Measurements from ENCODE around the gene RNF220.

The RNF220 gene

GRCh38 chr1:44388551-44388950 is 16.5 kb upstream of the RNF220 start:
- CTCF ChIA-PET = interaction anchor here (1.2 to 1.3 kb wide), 2 partner anchors 10 to 14 kb away, joined by 3 to 7 read pairs; no protein-coding TSS in a partner anchor
- WGBS (ENCODE audit: insufficient coverage) = 85% methylated on average over 2 of the region's 2 CpGs

GRCh38 chr1:44389437-44389836 is 15.6 kb upstream of the RNF220 start:
- H3K27ac ChIP-seq (ENCODE audit: insufficient read depth in 1 of 2, low read depth in 1 of 2, low read length in 2 of 2, poor library complexity in 1 of 2, severe bottlenecking in 2 of 2) = no peak overlapping the region
- H3K27me3 ChIP-seq (replicated peaks in 2 of 5; ENCODE audit: control insufficient read depth in 4 of 5, insufficient read depth in 5 of 5, low read length in 4 of 5) = no peaks in the 10 kb centered on the region
- H3K4me1 ChIP-seq (ENCODE audit: control extremely low read depth in 1 of 4, control insufficient read depth in 4 of 4, insufficient read depth in 4 of 4, low read length in 3 of 4) = no peaks in the 10 kb centered on the region
- no peaks in the 10 kb centered on the region for H3K9me3 ChIP-seq (ENCODE audit: control extremely low read depth in 1 of 5, control insufficient read depth in 4 of 5, insufficient read depth in 2 of 5, low read depth in 1 of 5, low read length in 4 of 5)
- ChIA-PET POLR2A (no interaction called here), CTCF (interaction anchor here (1.0 to 3.2 kb wide), 4 partner anchors 11 to 171 kb away, joined by 3 to 32 read pairs (median 4); no protein-coding TSS in a partner anchor)
- H3K36me3 ChIP-seq (ENCODE audit: control insufficient read depth in 4 of 4, insufficient read depth in 4 of 4, low read length in 3 of 4) = no peaks in the 10 kb centered on the region
- DNase-seq = no peak
- no peak overlapping the region for H3K4me3 ChIP-seq (ENCODE audit: control insufficient read depth in 1 of 7, extremely low read depth in 1 of 7, insufficient read depth in 4 of 7, low read depth in 2 of 7, low read length in 6 of 7)
- 65% methylated on average over 1 of the region's 1 CpG for WGBS (ENCODE audit: insufficient coverage)

More at GRCh38 chr1:44388551-44388950, 16.5 kb upstream of the RNF220 start:
- H3K4me1 ChIP-seq (ENCODE audit: control extremely low read depth in 1 of 4, control insufficient read depth in 4 of 4, insufficient read depth in 4 of 4, low read length in 3 of 4) = no peaks in the 10 kb centered on the region
- no peak overlapping the region for H3K27ac ChIP-seq (ENCODE audit: insufficient read depth in 1 of 2, low read depth in 1 of 2, low read length in 2 of 2, poor library complexity in 1 of 2, severe bottlenecking in 2 of 2)
- no peak for DNase-seq
- H3K27me3 ChIP-seq (replicated peaks in 2 of 5; ENCODE audit: control insufficient read depth in 4 of 5, insufficient read depth in 5 of 5, low read length in 4 of 5) = peaks cover 0 to 1% (median 0%) of the 10 kb centered on the region in 5 experiments
- no peaks in the 10 kb centered on the region for H3K9me3 ChIP-seq (ENCODE audit: control extremely low read depth in 1 of 5, control insufficient read depth in 4 of 5, insufficient read depth in 2 of 5, low read depth in 1 of 5, low read length in 4 of 5)
- no peaks in the 10 kb centered on the region for H3K36me3 ChIP-seq (ENCODE audit: control insufficient read depth in 4 of 4, insufficient read depth in 4 of 4, low read length in 3 of 4)
- POLR2A ChIA-PET = no interaction called here
- H3K4me3 ChIP-seq (ENCODE audit: control insufficient read depth in 1 of 7, extremely low read depth in 1 of 7, insufficient read depth in 4 of 7, low read depth in 2 of 7, low read length in 6 of 7) = no peak overlapping the region

- Histone ChIP-seq H3K27me3 (replicated peaks in 2 of 5; ENCODE audit: control insufficient read depth in 4 of 5, insufficient read depth in 5 of 5, low read length in 4 of 5) (no peaks in the 10 kb centered on the region), H3K9me3 (ENCODE audit: control extremely low read depth in 1 of 5, control insufficient read depth in 4 of 5, insufficient read depth in 2 of 5, low read depth in 1 of 5, low read length in 4 of 5) (no peaks in the 10 kb centered on the region), H3K4me1 (ENCODE audit: control extremely low read depth in 1 of 4, control insufficient read depth in 4 of 4, insufficient read depth in 4 of 4, low read length in 3 of 4) (no peaks in the 10 kb centered on the region), H3K36me3 (ENCODE audit: control insufficient read depth in 4 of 4, insufficient read depth in 4 of 4, low read length in 3 of 4) (no peaks in the 10 kb centered on the region), H3K27ac (ENCODE audit: insufficient read depth in 1 of 2, low read depth in 1 of 2, low read length in 2 of 2, poor library complexity in 1 of 2, severe bottlenecking in 2 of 2) (no peak overlapping the region), H3K4me3 (ENCODE audit: control insufficient read depth in 1 of 7, extremely low read depth in 1 of 7, insufficient read depth in 4 of 7, low read depth in 2 of 7, low read length in 6 of 7) (no peak overlapping the region)
- WGBS (ENCODE audit: insufficient coverage) = 87% methylated on average over 1 of the region's 1 CpG
- ChIA-PET POLR2A (interaction anchor here (1.1 kb wide), 1 partner anchor 14 kb away, joined by 4 read pairs; the partner anchor contains the start of gene RNF220), CTCF (interaction anchor here (1.0 to 3.2 kb wide), 2 partner anchors 12 to 25 kb away, joined by 4 to 32 read pairs; no protein-coding TSS in a partner anchor)
- no peak for DNase-seq
Observed at GRCh38 chr1:44390277-44390676, 14.8 kb upstream of the RNF220 start.

- Histone ChIP-seq H3K4me1 (ENCODE audit: control extremely low read depth in 1 of 4, control insufficient read depth in 4 of 4, insufficient read depth in 4 of 4, low read length in 3 of 4) (peaks cover 3 to 12% (median 6%) of the 10 kb centered on the region in 4 experiments), H3K4me3 (ENCODE audit: control insufficient read depth in 1 of 7, extremely low read depth in 1 of 7, insufficient read depth in 4 of 7, low read depth in 2 of 7, low read length in 6 of 7) (no peak overlapping the region), H3K9me3 (ENCODE audit: control extremely low read depth in 1 of 5, control insufficient read depth in 4 of 5, insufficient read depth in 2 of 5, low read depth in 1 of 5, low read length in 4 of 5) (no peaks in the 10 kb centered on the region), H3K27ac (ENCODE audit: insufficient read depth in 1 of 2, low read depth in 1 of 2, low read length in 2 of 2, poor library complexity in 1 of 2, severe bottlenecking in 2 of 2) (no peak overlapping the region), H3K27me3 (replicated peaks in 2 of 5; ENCODE audit: control insufficient read depth in 4 of 5, insufficient read depth in 5 of 5, low read length in 4 of 5) (no peaks in the 10 kb centered on the region), H3K36me3 (ENCODE audit: control insufficient read depth in 4 of 4, insufficient read depth in 4 of 4, low read length in 3 of 4) (no peaks in the 10 kb centered on the region)
- ChIA-PET CTCF (interaction anchor here (1.0 to 1.6 kb wide), 4 partner anchors 20 to 23 kb away, joined by 3 to 7 read pairs (median 4); no protein-coding TSS in a partner anchor), POLR2A (no interaction called here)
- WGBS (ENCODE audit: insufficient coverage) = 84% methylated on average over 5 of the region's 12 CpGs
- no peak for DNase-seq
Observed at GRCh38 chr1:44401256-44402228, 3.5 kb upstream of the RNF220 start.

- 0% methylated on average over 36 of the region's 66 CpGs for WGBS (ENCODE audit: insufficient coverage)
- peak in 2 of 3 donors; percentile 74 to 79 for DNase-seq
- POLR2A ChIA-PET = interaction anchor here (0.6 to 2.1 kb wide), 5 partner anchors 9 to 115 kb away, joined by 3 to 9 read pairs (median 4); no protein-coding TSS in a partner anchor
- CTCF ChIA-PET = interaction anchor here (0.9 to 3.6 kb wide), 2 partner anchors 16 to 41 kb away, joined by 3 to 21 read pairs; no protein-coding TSS in a partner anchor
- Histone ChIP-seq H3K9me3 (ENCODE audit: control extremely low read depth in 1 of 5, control insufficient read depth in 4 of 5, insufficient read depth in 2 of 5, low read depth in 1 of 5, low read length in 4 of 5) (no peaks in the 10 kb centered on the region), H3K27ac (ENCODE audit: insufficient read depth in 1 of 2, low read depth in 1 of 2, low read length in 2 of 2, poor library complexity in 1 of 2, severe bottlenecking in 2 of 2) (peak overlapping the region; percentile 86 to 90), H3K4me3 (ENCODE audit: control insufficient read depth in 1 of 7, extremely low read depth in 1 of 7, insufficient read depth in 4 of 7, low read depth in 2 of 7, low read length in 6 of 7) (peak overlapping the region; percentile 75 to 99 (median 93)), H3K4me1 (ENCODE audit: control extremely low read depth in 1 of 4, control insufficient read depth in 4 of 4, insufficient read depth in 4 of 4, low read length in 3 of 4) (peaks cover 10 to 56% (median 29%) of the 10 kb centered on the region in 4 experiments), H3K27me3 (replicated peaks in 2 of 5; ENCODE audit: control insufficient read depth in 4 of 5, insufficient read depth in 5 of 5, low read length in 4 of 5) (no peaks in the 10 kb centered on the region), H3K36me3 (ENCODE audit: control insufficient read depth in 4 of 4, insufficient read depth in 4 of 4, low read length in 3 of 4) (peaks cover 0 to 5% (median 0%) of the 10 kb centered on the region in 4 experiments)
Observed at GRCh38 chr1:44405798-44406736, 1.0 kb downstream of the RNF220 start.

GRCh38 chr1:44406737-44407429 is 1.8 kb downstream of the RNF220 start:
- peak in 2 of 3 donors; percentile 32 to 38 for DNase-seq
- CTCF ChIA-PET = interaction anchor here (0.9 to 3.6 kb wide), 3 partner anchors 13 to 40 kb away, joined by 3 to 21 read pairs (median 7); no protein-coding TSS in a partner anchor
- POLR2A ChIA-PET = interaction anchor here (0.7 to 1.0 kb wide), 2 partner anchors 80 to 115 kb away, joined by 3 to 5 read pairs; no protein-coding TSS in a partner anchor

More at GRCh38 chr1:44406737-44407429, 1.8 kb downstream of the RNF220 start:
- Histone ChIP-seq H3K9me3 (ENCODE audit: control extremely low read depth in 1 of 5, control insufficient read depth in 4 of 5, insufficient read depth in 2 of 5, low read depth in 1 of 5, low read length in 4 of 5) (no peaks in the 10 kb centered on the region), H3K4me3 (ENCODE audit: control insufficient read depth in 1 of 7, extremely low read depth in 1 of 7, insufficient read depth in 4 of 7, low read depth in 2 of 7, low read length in 6 of 7) (peak overlapping the region; percentile 62 to 99 (median 93)), H3K27ac (ENCODE audit: insufficient read depth in 1 of 2, low read depth in 1 of 2, low read length in 2 of 2, poor library complexity in 1 of 2, severe bottlenecking in 2 of 2) (peak overlapping the region; percentile 86 to 90), H3K4me1 (ENCODE audit: control extremely low read depth in 1 of 4, control insufficient read depth in 4 of 4, insufficient read depth in 4 of 4, low read length in 3 of 4) (peaks cover 14 to 64% (median 37%) of the 10 kb centered on the region in 4 experiments), H3K36me3 (ENCODE audit: control insufficient read depth in 4 of 4, insufficient read depth in 4 of 4, low read length in 3 of 4) (peaks cover 0 to 7% (median 2%) of the 10 kb centered on the region in 4 experiments), H3K27me3 (replicated peaks in 2 of 5; ENCODE audit: control insufficient read depth in 4 of 5, insufficient read depth in 5 of 5, low read length in 4 of 5) (no peaks in the 10 kb centered on the region)
- whole genome bisulfite sequencing (ENCODE audit: insufficient coverage) = 0% methylated on average over 42 of the region's 50 CpGs
